Kasumi-1 (cell line): ENCODE measurements around the gene SORL1.

Experiments
- DNase-seq, 2 experiments: peaks; one replicate each; lab custom pipeline; 2025; lab: John Stamatoyannopoulos, UW

The SORL1 gene

GRCh38 chr11:121474680-121475079 lies 22.6 kb downstream of the SORL1 start:
- DNase-seq = no peak

- DNase-seq = no peak
Measured at GRCh38 chr11:121476379-121477032, 24.4 kb downstream of the SORL1 start.

GRCh38 chr11:121478226-121478894 lies 26.2 kb downstream of the SORL1 start:
- DNase-seq = no peak

GRCh38 chr11:121478895-121479697 lies 27.0 kb downstream of the SORL1 start:
- DNase-seq = peak; percentile 35 to 56

GRCh38 chr11:121479698-121480238 lies 27.7 kb downstream of the SORL1 start:
- DNase-seq = peak in 1 of 2 experiments; percentile 18

- DNase-seq = peak; percentile 79 to 81
Measured at GRCh38 chr11:121481484-121482230, 29.5 kb downstream of the SORL1 start.

GRCh38 chr11:121482231-121483129 lies 30.4 kb downstream of the SORL1 start:
- peak; percentile 96 to 97 for DNase-seq

GRCh38 chr11:121483805-121484480 lies 31.8 kb downstream of the SORL1 start:
- peak in 1 of 2 experiments; percentile 12 for DNase-seq

GRCh38 chr11:121485216-121485615 lies 33.1 kb downstream of the SORL1 start:
- no peak for DNase-seq

- no peak for DNase-seq
Measured at GRCh38 chr11:121486054-121486453, 33.9 kb downstream of the SORL1 start.

GRCh38 chr11:121487191-121487590 lies 35.1 kb downstream of the SORL1 start:
- DNase-seq = no peak

GRCh38 chr11:121488170-121488569 lies 36.1 kb downstream of the SORL1 start:
- no peak for DNase-seq

- DNase-seq = no peak
Measured at GRCh38 chr11:121488641-121489040, 36.5 kb downstream of the SORL1 start.

GRCh38 chr11:121489823-121490222 lies 37.7 kb downstream of the SORL1 start:
- DNase-seq = no peak

GRCh38 chr11:121494355-121495099 lies 42.4 kb downstream of the SORL1 start:
- DNase-seq = peak; percentile 27 to 34

- DNase-seq = no peak
Measured at GRCh38 chr11:121497176-121497998, 45.3 kb downstream of the SORL1 start.

- no peak for DNase-seq
Measured at GRCh38 chr11:121499405-121499804, 47.3 kb downstream of the SORL1 start.

GRCh38 chr11:121500275-121500674 lies 48.2 kb downstream of the SORL1 start:
- no peak for DNase-seq

- DNase-seq = no peak
Measured at GRCh38 chr11:121500717-121501116, 48.6 kb downstream of the SORL1 start.
